ENCODE measurements around the gene JDP2. TPM values are rescaled to one million over a fixed set of nuclear protein-coding genes. Genes with fewer than 3 reads are reported as not detected.
"Not testable (repeated sequence)": the region's sequence is repeated elsewhere in the genome, so short reads cannot be mapped to it uniquely, and the experiment has no call there.

JDP2 gene
- 8.2 and 19.3 TPM in 2 replicates for total RNA-seq (2014; rRNA removed; shearing (Covaris generic))

GRCh38 chr14:75427482-75428229 lies at the start of gene JDP2:
Gene JDP2 (plus strand): TSS chr14:75428022. CDS start chr14:75437921, 9,899 bp downstream.
- DNase-seq (ENCODE audit: low spot score): no peak

GRCh38 chr14:75379246-75379929 lies 48.4 kb upstream of the JDP2 start:
- DNase-seq (ENCODE audit: low spot score): no peak

- DNase-seq (ENCODE audit: low spot score): no peak
Observed at GRCh38 chr14:75379930-75380270, 47.9 kb upstream of the JDP2 start.

GRCh38 chr14:75380656-75381055 lies 47.2 kb upstream of the JDP2 start:
- no peak for DNase-seq (ENCODE audit: low spot score)

GRCh38 chr14:75381642-75382041 lies 46.2 kb upstream of the JDP2 start:
- no peak for DNase-seq (ENCODE audit: low spot score)

- not testable (repeated sequence) for DNase-seq (ENCODE audit: low spot score)
Observed at GRCh38 chr14:75383219-75383618, 44.6 kb upstream of the JDP2 start.

GRCh38 chr14:75383721-75384120 lies 44.1 kb upstream of the JDP2 start:
- no peak for DNase-seq (ENCODE audit: low spot score)

- DNase-seq (ENCODE audit: low spot score): no peak
Observed at GRCh38 chr14:75389679-75390078, 38.1 kb upstream of the JDP2 start.

GRCh38 chr14:75390183-75390582 lies 37.6 kb upstream of the JDP2 start:
- no peak for DNase-seq (ENCODE audit: low spot score)

- DNase-seq (ENCODE audit: low spot score): no peak
Observed at GRCh38 chr14:75391953-75392352, 35.9 kb upstream of the JDP2 start.

- no peak for DNase-seq (ENCODE audit: low spot score)
Observed at GRCh38 chr14:75392686-75393641, 34.9 kb upstream of the JDP2 start.

GRCh38 chr14:75393794-75394193 lies 34.0 kb upstream of the JDP2 start:
- DNase-seq (ENCODE audit: low spot score): no peak

GRCh38 chr14:75395862-75396261 lies 32.0 kb upstream of the JDP2 start:
- DNase-seq (ENCODE audit: low spot score): no peak

GRCh38 chr14:75399321-75399720 lies 28.5 kb upstream of the JDP2 start:
- no peak for DNase-seq (ENCODE audit: low spot score)

- peak; percentile 71 for DNase-seq (ENCODE audit: low spot score)
Observed at GRCh38 chr14:75399843-75400775, 27.7 kb upstream of the JDP2 start.

GRCh38 chr14:75401361-75401760 lies 26.5 kb upstream of the JDP2 start:
- DNase-seq (ENCODE audit: low spot score): no peak

GRCh38 chr14:75402867-75403413 lies 24.9 kb upstream of the JDP2 start:
- no peak for DNase-seq (ENCODE audit: low spot score)

GRCh38 chr14:75404847-75405246 lies 23.0 kb upstream of the JDP2 start:
- no peak for DNase-seq (ENCODE audit: low spot score)

- no peak for DNase-seq (ENCODE audit: low spot score)
Observed at GRCh38 chr14:75406102-75406501, 21.7 kb upstream of the JDP2 start.

GRCh38 chr14:75406856-75407255 lies 21.0 kb upstream of the JDP2 start:
- DNase-seq (ENCODE audit: low spot score): no peak

All from A172 (cell line).